Heart right ventricle (tissue), 16 donors: Measurements from ENCODE around the gene PIP4K2A. TPM values are rescaled to one million over a fixed set of nuclear protein-coding genes. Genes with fewer than 3 reads are reported as not detected.
"Not testable (repeated sequence)": the region's sequence is repeated elsewhere in the genome, so short reads cannot be mapped to it uniquely, and the experiment has no call there.

Experiments
- ATAC-seq, 8 donors: fragments of 200-7000 bp; cut with Tn5 transposase; one replicate each; pipeline ENCODE4 v1.9.1; 2020; ENCODE audit warnings: mild to moderate bottlenecking in 8 of 8, moderate library complexity in 8 of 8, moderate number of reproducible peaks in 1 of 8
- DNase-seq, 2 donors: peaks; one replicate each; pipeline ENCODE4 v3.0.0-alpha.2; 2020
- H3K27ac ChIP-seq, 10 donors: fragments of 200-600 bp; sonication (generic) in 2 of 10; one replicate each; pipeline versions ENCODE4 v1.5.0 to v1.8.0; 2020 to 2022; ENCODE audit warnings: mild to moderate bottlenecking in 3 of 10
- H3K27me3 ChIP-seq, 7 donors: fragments of 200-600 bp; one replicate each; pipeline ENCODE4 v1.8.0; 2021 to 2022; ENCODE audit warnings: mild to moderate bottlenecking in 2 of 7
- H3K36me3 ChIP-seq, 9 donors: fragments of 200-600 bp; sonication (generic) in 1 of 9; one replicate each; pipeline versions ENCODE4 v1.5.0 to v1.8.0; 2020 to 2022; ENCODE audit warnings: mild to moderate bottlenecking in 2 of 9
- H3K4me1 ChIP-seq, 9 donors: fragments of 200-600 bp; sonication (generic) in 1 of 9; one replicate each; pipeline versions ENCODE4 v1.5.0 to v1.8.0; 2020 to 2022; ENCODE audit warnings: mild to moderate bottlenecking in 4 of 9
- H3K4me3 ChIP-seq, 10 donors: fragments of 200-600 bp; sonication (generic) in 2 of 10; one replicate each; pipeline versions ENCODE4 v1.5.0 to v1.8.0; 2020 to 2022; ENCODE audit warnings: mild to moderate bottlenecking in 7 of 10, moderate library complexity in 2 of 10
- H3K9me3 ChIP-seq, 11 donors: fragments of 200-600 bp in 10 of 11; sonication (generic) in 2 of 11; one replicate each; pipeline versions ENCODE4 v1.5.0 to v1.8.0; 2013 to 2022; ENCODE audit warnings: mild to moderate bottlenecking in 2 of 11, control low read depth in 1 of 11, moderate library complexity in 1 of 11
- CTCF ChIP-seq, 9 donors: fragments of 200-600 bp; sonication (generic) in 2 of 9; IDR thresholded peaks; one replicate each; pipeline versions ENCODE4 v1.5.0 to v1.8.0; 2021 to 2022; ENCODE audit warnings: antibody characterized with exemption in 9 of 9, mild to moderate bottlenecking in 5 of 9, moderate library complexity in 1 of 9
- WGBS, 2 donors: extraction: QIAGEN DNeasy Blood & Tissue Kit; methylation state at CpG; one replicate each; pipeline ENCODE4 v1.1.7; 2013; ENCODE audit warnings: inconsistent platforms in 1 of 2; 5-methylcytosine and 5-hydroxymethylcytosine counted together
- intact Hi-C, 10 donors: fragments of 100-400 bp; cut with DNase I; formaldehyde crosslinking; loops; one replicate each; pipeline versions ENCODE4 v1.11.1 to v1.14.2; 2022
- polyA plus RNA-seq, 2 donors: library from polyadenylated mRNA; stranded (reverse); fragments of 200-250 nt; gene quantifications; one replicate each; pipeline ENCODE4 v1.2.3, GENCODE V29; 2013
- total RNA-seq, 10 donors: library from RNA; stranded (reverse); fragmentation: NEBNext Ultra II Directional in 3 of 10; extraction: Animal tissue kit (Norgen Biotek cat#: 25700) in 3 of 10; gene quantifications; one replicate each; pipeline versions ENCODE4 v1.2.1 to v1.2.4, GENCODE V29; 2021 to 2023
- donor health status: Arrhythmogenic right ventricular cardiomyopathy.
- donor health status: ischemic (EF 13 %, LVEDD 7.1; RV severe dilation, severe dysfunction).
- donor health status: healthy with polysubstance abuse.
- donor health status: DM: no; HTN: yes; CAD: no.
- donor health status: DM: no; HTN: no; CAD: no.
- donor health status: ischemic (EF 25% LVEDD 6.9; RV normal size, moderate dysfunction).
- donor health status: ischemic (EF 25% LVEDD 5.7; RV mildly dilated, moderate dysfunction).
- donor health status: healthy.
- donor health status: DM: yes; HTN: yes; CAD: no.
- donor health status: Ischemic cardiomyopathy.
- donor health status: ischemic (EF 35%, LVEDD 5.7; RV mildly dilated, moderate dysfunction).
- donor health status: nonischemic (EF 11% LVEDD 7.7; RV severe dilation, severe dysfunction).
- donor health status: DM: yes; HTN: yes; CAD: no.
- donor health status: PGD.
- donor health status: ischemic (EF 29% LVEDD 5.4; RV normal size, mild dysfunction).
- donor health status: nonischemic (EF 23%, LVEDD 6.1; RV moderate dilation, normal function).

PIP4K2A gene
- total and polyA plus RNA-seq, 12 donors: 6.0 to 29.1 (median 13.3) TPM

DNA sequence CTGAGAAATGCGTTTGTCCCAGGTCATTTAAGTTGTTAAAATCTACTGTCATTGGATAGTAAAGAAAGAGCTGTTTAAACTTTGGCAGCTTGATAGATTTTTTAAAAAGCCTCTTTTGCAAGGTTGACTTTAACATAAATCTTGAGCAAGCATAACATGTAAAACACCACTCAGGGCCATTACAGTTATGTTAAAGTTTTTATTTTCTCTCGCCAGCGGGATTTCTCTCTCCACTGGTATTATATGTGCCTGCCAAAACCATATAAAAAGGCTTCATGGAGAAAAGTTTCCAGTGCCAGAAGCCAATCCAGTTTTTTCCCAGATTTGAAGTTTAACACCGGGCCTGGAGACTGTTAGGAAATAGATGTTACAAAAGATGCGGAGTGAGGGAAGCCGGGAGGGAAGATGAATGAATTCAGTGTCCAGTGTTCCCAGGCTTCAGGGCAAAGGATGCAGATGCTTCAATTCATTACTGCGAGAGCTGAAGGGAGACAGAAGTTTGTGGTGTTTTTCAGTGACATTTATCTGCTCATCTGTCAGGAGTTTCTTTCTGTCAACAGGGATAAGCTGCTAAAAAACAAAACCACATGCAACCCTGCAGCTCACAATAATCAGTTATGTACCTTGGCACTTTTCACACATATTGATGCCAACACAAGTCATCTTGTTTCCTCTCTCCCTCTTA is 213.6 kb downstream of the PIP4K2A start:
- intact Hi-C loops: no loop called here
- H3K4me1 ChIP-seq: peaks cover 0 to 12% (median 0%) of the 10 kb centered on the region in 9 donors
- no peak overlapping the region for H3K4me3 ChIP-seq
- 65 to 74% methylated on average over 7 of the region's 7 CpGs for whole genome bisulfite sequencing, 2 donors
- H3K27ac ChIP-seq: no peak overlapping the region
- no peaks in the 10 kb centered on the region for H3K9me3 ChIP-seq
- no peak for DNase-seq
- H3K36me3 ChIP-seq: no peaks in the 10 kb centered on the region
- H3K27me3 ChIP-seq: no peaks in the 10 kb centered on the region
- ATAC-seq: no peak
- TF ChIP-seq CTCF (IDR thresholded peaks at IDR 0.05): no peak

DNA sequence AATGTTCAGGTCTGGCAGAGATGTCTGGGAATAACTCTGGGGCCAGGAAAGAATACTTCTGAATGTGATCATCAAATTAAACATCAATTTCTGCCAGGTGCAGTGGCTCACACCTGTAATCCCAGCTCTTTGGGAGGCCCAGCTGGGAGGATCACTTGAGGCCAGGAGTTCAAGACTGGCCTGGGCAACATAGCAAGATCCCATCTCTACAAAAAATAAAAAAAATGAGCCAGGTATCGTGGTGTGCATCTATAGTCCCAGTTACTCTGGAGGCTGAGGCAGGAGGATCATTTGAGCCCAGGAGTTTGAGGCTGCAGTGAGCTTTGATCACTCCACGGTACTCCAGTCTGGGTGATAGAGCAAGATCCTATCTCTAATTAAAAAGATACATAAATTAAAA is 214.4 kb downstream of the PIP4K2A start:
- H3K27ac ChIP-seq, intact Hi-C loops, ATAC-seq, H3K9me3 ChIP-seq, H3K36me3 ChIP-seq, DNase-seq, H3K27me3 ChIP-seq, H3K4me3 ChIP-seq: not testable (repeated sequence)
- WGBS, 2 donors: 92 to 93% methylated on average over 2 of the region's 2 CpGs
- H3K4me1 ChIP-seq: peaks cover 0 to 12% (median 0%) of the 10 kb centered on the region in 9 donors

DNA sequence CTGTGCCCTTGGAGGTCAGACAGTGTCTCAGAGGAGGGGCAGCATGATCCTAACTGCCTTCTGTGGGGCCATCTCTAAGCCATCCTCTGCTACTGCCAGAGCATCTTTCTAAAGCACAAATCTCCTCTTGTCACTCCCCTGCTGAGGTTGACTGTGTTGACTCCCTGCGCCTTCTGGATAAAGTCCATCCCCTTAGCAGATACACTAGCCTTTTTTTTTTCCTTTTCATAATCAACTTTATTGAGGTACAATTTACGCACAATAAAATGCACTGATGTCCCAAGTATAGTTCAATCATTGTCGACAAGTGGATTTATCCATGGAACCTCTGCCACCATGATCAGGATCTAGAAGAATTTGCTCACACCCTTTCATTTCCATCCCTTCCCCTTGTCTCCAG is 219.0 kb downstream of the PIP4K2A start:
- H3K9me3 ChIP-seq: no peaks in the 10 kb centered on the region
- 96 to 97% methylated on average over 3 of the region's 3 CpGs for WGBS, 2 donors
- ATAC-seq: no peak
- H3K4me1 ChIP-seq: peaks cover 0 to 9% (median 0%) of the 10 kb centered on the region in 9 donors
- H3K4me3 ChIP-seq: no peak overlapping the region
- H3K27ac ChIP-seq: no peak overlapping the region
- no peak for DNase-seq
- intact Hi-C loops: no loop called here
- H3K36me3 ChIP-seq: no peaks in the 10 kb centered on the region
- peaks cover 0 to 6% (median 0%) of the 10 kb centered on the region in 7 donors for H3K27me3 ChIP-seq
- TF ChIP-seq CTCF (IDR thresholded peaks at IDR 0.05): no peak

- intact Hi-C loops: no loop called here
- Histone ChIP-seq H3K27me3 (peaks cover 0 to 6% (median 0%) of the 10 kb centered on the region in 7 donors), H3K4me3 (no peak overlapping the region), H3K4me1 (peaks cover 0 to 9% (median 0%) of the 10 kb centered on the region in 9 donors), H3K27ac (no peak overlapping the region), H3K36me3 (no peaks in the 10 kb centered on the region), H3K9me3 (no peaks in the 10 kb centered on the region)
- ATAC-seq (no peak), DNase-seq (no peak)
- no peak for TF ChIP-seq CTCF (IDR thresholded peaks at IDR 0.05)
- whole genome bisulfite sequencing, 2 donors: 56 to 64% methylated on average over 3 of the region's 3 CpGs
These were observed 220.4 kb downstream of the PIP4K2A start for GRCh38 chr10:22494007-22494406.

DNA sequence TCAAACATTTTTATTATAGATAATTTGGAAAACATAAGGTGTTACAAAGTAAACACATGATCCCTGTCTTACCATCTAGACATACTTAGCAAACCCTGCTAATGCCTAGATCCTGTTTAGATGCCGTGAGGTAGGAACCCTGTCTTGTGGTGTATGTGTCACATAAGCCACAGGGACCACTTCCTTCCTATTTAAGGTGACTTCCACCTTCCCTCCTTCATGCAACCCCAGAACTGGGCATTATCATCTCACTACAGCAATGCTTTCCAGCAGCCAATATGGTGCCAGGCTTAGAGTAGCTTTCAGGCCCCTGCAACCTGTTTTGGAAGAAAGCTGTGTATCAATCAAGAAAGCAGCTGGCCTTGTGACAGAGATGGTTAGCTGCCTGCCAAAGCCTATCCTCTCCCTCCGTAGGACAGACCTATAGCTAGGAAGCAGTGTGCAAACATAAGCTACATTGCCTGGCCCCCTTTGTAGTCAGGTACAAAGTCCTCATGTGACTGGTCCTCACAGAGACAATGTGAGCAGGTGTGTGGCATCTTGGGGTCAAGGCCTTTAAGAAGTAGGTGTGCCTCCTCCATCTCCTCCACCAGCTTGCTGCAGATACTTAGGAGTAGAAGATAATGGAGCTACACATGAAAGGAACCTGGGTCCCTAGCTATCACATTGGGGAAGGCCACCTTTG is 222.3 kb downstream of the PIP4K2A start:
- no peak for ATAC-seq
- intact Hi-C loops: no loop called here
- Histone ChIP-seq H3K36me3 (no peaks in the 10 kb centered on the region), H3K9me3 (no peaks in the 10 kb centered on the region), H3K4me1 (peaks cover 0 to 9% (median 0%) of the 10 kb centered on the region in 9 donors), H3K4me3 (no peak overlapping the region), H3K27ac (no peak overlapping the region), H3K27me3 (peaks cover 0 to 6% (median 0%) of the 10 kb centered on the region in 7 donors)
- no peak for TF ChIP-seq CTCF (IDR thresholded peaks at IDR 0.05)
- DNase-seq: no peak
- 80 to 83% methylated on average over 2 of the region's 2 CpGs for WGBS, 2 donors
